Ovary (tissue), 3 donors: ENCODE results near the gene TALDO1.

Experiments used
- POLR2A ChIP-seq: fragments of 450-650 bp; IDR thresholded peaks from one replicate; pipeline ENCODE4 v1.6.1; 2017; ENCODE audit warnings: antibody characterized with exemption, mild to moderate bottlenecking, moderate library complexity
- TF ChIP-seq, protein P1 (sequence below), 3 donors: fragments of 450-650 bp in 2 of 3; fragments of 200-600 bp in 1 of 3; IDR thresholded peaks; one replicate each; pipeline versions ENCODE4 v1.5.1 to v1.8.0; 2016 to 2022; ENCODE audit warnings: antibody characterized with exemption in 3 of 3, mild to moderate bottlenecking in 1 of 3
- donor health status: DM: no; HTN: no; CAD: no.

DNA sequence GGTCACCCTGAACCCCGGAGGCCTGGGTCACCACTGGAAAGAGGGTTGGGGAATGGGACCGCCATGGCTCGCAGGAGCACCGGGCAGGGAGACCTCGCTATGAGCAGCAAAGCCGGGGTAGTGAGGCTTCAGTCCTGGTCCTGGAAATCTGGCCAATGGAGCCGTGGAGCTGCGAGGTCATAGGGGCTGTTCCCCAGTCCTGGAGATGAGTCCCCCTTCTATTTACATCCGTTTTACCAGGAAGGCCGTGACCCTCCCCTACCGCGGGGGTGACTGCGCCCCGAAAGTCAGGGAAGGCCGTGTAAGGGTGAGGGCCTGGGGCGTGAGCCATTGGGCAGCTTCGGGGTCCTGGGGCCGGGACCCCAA is 57.3 kb downstream of the TALDO1 start:
- TF ChIP-seq, protein P1, sequence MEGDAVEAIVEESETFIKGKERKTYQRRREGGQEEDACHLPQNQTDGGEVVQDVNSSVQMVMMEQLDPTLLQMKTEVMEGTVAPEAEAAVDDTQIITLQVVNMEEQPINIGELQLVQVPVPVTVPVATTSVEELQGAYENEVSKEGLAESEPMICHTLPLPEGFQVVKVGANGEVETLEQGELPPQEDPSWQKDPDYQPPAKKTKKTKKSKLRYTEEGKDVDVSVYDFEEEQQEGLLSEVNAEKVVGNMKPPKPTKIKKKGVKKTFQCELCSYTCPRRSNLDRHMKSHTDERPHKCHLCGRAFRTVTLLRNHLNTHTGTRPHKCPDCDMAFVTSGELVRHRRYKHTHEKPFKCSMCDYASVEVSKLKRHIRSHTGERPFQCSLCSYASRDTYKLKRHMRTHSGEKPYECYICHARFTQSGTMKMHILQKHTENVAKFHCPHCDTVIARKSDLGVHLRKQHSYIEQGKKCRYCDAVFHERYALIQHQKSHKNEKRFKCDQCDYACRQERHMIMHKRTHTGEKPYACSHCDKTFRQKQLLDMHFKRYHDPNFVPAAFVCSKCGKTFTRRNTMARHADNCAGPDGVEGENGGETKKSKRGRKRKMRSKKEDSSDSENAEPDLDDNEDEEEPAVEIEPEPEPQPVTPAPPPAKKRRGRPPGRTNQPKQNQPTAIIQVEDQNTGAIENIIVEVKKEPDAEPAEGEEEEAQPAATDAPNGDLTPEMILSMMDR (IDR thresholded peaks at IDR 0.05) = no peak
- no peak for TF ChIP-seq POLR2A
